GM12892 (cell line): ENCODE measurements around the gene SSR3. TPM values are rescaled to one million over a fixed set of nuclear protein-coding genes. Genes with fewer than 3 reads are reported as not detected.
"Not testable (repeated sequence)": the region's sequence is repeated elsewhere in the genome, so short reads cannot be mapped to it uniquely, and the experiment has no call there.

Source experiments
- DNase-seq: peaks from one replicate; pipeline ENCODE4 v3.0.0; 2011; ENCODE audit not compliant: insufficient read length
- FAIRE-seq: peaks from 2 replicates; lab custom pipeline; 2011; peaks lifted over from hg19 to GRCh38; lab: Jason Lieb, UNC
- POLR2A ChIP-seq: IDR thresholded peaks from 2 replicates; pipeline ENCODE4 v1.6.1; 2011; ENCODE audit warnings: low read depth, low read length, control low read depth
- POLR2AphosphoS5 ChIP-seq: IDR thresholded peaks from 2 replicates; pipeline ENCODE4 v1.6.1; 2011; ENCODE audit warnings: low read depth, low read length, control low read depth
- TAF1 ChIP-seq: IDR thresholded peaks from 2 replicates; pipeline ENCODE4 v1.6.1; 2011; ENCODE audit warnings: low read depth, mild to moderate bottlenecking, control low read depth, low read length, borderline replicate concordance
- polyA plus RNA-seq: library from polyadenylated mRNA; unstranded; fragments of >200 nt; gene quantifications from one replicate; pipeline ENCODE4 v1.2.1, GENCODE V29; 2012; ENCODE audit warnings: missing spikeins, inconsistent platforms; ENCODE audit not compliant: missing spikeins

The SSR3 gene
- 200 TPM for polyA plus RNA-seq

DNA sequence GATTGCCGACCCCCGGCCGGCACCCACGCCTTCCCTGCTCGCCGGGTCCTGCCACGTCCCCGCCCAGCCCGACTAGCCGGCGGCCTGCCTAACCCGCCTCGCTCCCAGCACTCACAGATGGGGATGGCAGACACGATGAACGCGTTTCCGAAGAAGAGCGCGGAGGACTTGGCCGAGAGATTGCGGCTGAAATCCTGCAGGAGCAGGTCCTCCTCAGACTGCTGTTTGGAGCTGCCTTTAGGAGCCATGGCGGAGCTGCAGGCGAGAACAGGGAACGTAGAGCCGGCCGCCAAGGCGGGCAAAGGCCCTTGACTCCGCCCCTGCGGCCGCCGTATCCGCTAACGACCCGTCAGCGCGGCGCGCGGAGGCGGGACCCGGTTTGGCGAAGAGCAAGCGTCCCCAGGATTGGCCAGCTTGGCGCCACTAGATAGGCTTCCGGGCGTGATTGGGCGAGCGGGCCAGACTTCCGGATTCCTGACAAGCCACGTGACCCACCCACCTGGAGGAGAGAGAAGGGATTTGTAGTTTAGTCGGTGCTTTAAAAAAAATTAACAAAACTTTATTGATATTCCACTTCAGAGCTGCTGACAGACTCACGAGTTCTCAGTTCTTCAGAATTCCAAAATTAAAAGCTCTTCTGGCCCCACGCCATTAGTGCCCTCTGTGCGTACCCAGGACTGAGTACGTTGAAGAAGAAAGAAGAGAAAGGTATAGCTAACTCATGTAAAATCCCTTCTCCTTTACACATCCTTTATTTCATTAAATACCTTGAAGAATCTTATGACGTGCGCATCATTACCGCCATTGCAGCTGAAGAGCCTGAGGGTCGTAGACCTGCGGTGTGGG lies at the start of gene SSR3:
TSS of gene SSR3 (minus strand) at position 276 of the 846 bp plus-strand sequence. CDS start at position 248, 28 bp downstream.
- TF ChIP-seq POLR2AphosphoS5, result peak; percentile 92
- TF ChIP-seq TAF1, result peak; percentile 74
- TF ChIP-seq POLR2A, result peak; percentile 93
- peak; percentile 93 for FAIRE-seq
- DNase-seq, result peak; percentile 74

DNA sequence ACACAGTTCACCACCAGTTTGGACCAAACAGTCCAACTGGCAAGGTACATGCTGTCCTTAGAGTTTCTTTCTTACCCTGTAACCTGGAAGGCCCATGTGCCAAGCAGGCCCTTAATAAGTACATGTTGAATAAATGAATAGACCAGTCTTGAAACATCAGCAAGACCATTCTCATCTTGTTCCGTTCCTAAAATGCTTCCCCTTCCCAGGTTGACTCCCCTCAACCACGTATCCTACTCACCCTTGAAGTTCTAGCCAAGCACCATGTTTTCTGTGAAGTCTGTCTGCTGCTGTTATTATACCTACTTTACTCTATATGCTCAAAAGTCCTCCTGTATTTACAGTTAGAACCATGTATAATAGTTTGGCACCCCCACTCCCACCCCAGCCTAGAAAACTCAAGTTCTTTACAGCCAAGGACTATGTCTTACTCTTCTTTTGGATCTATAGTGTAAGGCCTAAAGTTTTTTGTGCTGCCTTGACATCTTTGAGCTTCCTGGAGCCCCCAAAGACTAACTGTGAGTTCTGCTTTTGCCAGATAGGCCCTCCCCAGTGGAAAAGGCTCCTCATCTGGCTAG lies 49.2 kb upstream of the SSR3 start:
- no peak for TF ChIP-seq TAF1
- no peak for TF ChIP-seq POLR2AphosphoS5
- no peak for TF ChIP-seq POLR2A
- no peak for FAIRE-seq
- no peak for DNase-seq

DNA sequence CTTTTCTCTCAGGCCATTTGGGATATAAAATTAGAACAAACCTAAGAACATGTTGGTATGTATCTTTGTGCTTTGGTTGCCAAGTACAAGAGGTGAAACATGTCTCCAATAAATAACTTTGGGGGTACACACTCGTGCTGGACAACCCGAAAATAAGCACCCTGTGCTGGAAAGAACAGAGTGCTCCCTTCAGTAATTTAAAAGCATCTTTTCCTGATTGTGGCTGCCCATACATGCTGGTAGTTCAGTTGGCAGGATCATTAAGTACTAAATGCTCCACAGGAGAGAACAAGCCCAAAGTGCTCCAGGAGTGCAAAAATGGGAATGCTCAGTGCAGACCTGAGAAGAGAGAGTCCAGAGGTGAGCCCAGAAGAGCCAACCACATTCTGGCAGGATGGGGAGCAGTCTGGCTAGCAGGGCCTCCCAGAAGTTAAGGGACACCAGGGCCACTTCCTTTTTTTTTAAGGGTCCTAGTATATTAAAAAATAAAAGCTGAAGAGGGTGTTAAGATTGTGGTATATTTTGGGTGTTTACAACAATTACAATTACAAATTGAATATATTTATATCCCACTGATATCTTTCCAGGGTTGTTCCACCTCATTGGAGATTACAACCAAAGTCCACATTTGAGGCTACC lies 48.6 kb upstream of the SSR3 start:
- no peak for TF ChIP-seq TAF1
- no peak for TF ChIP-seq POLR2AphosphoS5
- no peak for TF ChIP-seq POLR2A
- FAIRE-seq (no peak), DNase-seq (no peak)

DNA sequence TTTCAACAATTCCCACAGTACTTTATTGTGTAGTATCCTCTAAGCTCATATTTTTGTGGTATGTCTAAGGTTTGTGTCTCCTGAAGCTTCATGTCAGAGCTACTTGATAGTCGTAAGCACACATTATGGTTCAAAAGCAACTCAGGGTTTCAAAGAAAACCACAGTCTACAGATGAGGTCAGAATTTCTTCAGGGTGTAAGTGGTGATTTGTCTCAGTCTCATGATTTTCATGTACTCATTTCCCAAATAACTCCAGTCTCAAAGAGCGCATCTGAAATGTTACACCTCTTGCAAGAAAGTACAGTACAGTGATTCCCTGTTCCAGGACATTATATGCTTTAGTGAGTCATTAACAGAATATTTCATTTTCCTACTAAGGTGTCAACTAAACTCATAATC lies 47.5 kb upstream of the SSR3 start:
- DNase-seq (no peak), FAIRE-seq (no peak)
- TF ChIP-seq TAF1 (no peak), POLR2AphosphoS5 (no peak), POLR2A (no peak)

DNA sequence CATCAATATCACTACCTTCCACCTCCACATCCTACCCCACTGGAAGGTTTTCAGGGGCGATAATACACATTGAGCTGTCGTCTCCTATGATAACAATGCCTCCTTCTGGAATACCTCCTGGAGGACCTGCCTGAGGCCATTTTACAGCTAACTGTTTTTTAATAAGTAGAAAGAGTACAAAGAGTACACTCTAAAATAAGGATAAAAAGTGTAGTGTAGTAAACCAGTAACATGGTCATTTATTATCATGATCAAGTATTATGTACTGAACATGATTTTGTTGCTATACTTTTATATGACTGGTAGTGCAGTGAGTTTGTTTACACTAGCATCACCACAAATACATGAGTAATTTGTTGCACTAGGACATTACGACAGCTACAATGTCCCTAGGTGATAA lies 46.6 kb upstream of the SSR3 start:
- DNase-seq (no peak), FAIRE-seq (no peak)
- no peak for TF ChIP-seq POLR2A
- no peak for TF ChIP-seq POLR2AphosphoS5
- no peak for TF ChIP-seq TAF1

DNA sequence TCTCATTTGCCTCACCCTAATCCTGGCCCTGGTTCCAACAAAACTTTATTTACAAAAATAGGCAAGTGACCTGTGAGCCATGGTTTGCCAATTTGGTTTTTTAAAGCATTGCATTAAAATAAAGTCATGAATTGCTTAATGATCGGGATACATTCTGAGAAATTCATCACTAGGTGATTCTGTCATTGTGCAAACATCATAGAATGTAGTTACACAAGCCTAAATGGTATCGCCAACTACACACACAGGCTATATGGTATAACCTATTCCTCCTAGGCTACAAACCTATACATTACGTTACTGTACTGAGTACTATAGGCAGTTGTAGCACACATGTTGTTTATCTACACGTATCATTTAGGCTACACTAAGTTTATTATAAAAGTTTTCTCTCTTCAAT lies 45.9 kb upstream of the SSR3 start:
- DNase-seq (no peak), FAIRE-seq (no peak)
- TF ChIP-seq TAF1 (no peak), POLR2A (no peak), POLR2AphosphoS5 (no peak)

DNA sequence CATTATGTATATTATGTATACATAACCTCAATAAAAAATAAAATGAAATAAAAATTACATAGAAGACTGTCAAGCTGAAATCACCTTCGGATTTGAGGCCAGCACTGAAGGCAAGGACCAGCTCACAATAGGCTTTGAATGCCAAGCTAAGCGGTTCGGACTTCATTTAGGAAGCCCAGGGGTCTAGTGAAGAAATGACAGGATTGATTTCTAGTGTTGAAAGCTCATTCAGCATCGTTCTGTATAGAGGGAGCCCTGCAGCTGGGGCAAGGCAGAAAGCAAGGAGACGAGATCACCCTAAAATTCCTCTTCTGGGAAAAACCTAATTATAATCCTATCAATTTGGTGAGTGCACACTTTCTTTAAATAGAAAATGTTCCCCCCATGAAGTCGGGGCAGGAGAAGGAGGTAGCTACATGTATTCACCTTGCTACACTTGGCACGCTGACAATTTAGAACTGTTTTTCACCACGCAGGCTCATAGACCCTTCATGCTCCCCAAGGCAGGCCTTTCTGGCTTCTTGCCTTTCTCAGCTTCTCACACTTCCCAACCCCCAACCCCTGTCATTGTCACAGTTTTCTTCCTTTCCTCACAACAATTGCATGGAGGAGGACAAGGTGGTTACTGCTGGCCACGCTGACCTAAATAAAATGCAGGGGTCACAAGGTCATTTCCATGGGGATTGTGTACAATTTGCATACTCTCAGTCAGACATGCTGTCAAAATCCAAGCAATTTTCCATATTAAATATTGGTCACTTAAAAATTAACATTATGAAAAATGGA lies 44.4 kb upstream of the SSR3 start:
- no peak for FAIRE-seq

DNA sequence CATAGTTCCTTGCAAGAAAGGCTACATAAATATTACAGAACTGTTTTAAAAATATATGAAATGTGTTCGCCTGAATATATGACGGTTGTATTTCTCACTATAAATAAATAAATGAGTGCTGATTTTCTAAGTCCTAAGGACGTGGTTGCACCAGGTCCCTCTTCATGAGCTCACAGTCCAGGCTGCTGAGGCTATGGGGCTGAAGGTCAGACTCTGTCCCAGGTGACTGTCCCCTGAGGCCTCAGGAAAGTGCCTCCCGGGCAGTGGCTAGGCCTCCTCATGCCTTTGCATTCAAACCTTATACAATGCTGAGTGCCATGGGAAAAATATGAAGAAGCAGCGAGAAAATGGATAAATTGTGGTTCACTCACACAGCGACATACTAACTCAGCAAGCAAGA lies 43.5 kb upstream of the SSR3 start:
- no peak for DNase-seq
- no peak for FAIRE-seq
- TF ChIP-seq POLR2AphosphoS5, result no peak
- no peak for TF ChIP-seq POLR2A
- TF ChIP-seq TAF1, result no peak

More for the DNA sequence above, 44.4 kb upstream of the SSR3 start:
- TF ChIP-seq POLR2A, result no peak
- no peak for TF ChIP-seq POLR2AphosphoS5
- TF ChIP-seq TAF1, result no peak
- no peak for DNase-seq

DNA sequence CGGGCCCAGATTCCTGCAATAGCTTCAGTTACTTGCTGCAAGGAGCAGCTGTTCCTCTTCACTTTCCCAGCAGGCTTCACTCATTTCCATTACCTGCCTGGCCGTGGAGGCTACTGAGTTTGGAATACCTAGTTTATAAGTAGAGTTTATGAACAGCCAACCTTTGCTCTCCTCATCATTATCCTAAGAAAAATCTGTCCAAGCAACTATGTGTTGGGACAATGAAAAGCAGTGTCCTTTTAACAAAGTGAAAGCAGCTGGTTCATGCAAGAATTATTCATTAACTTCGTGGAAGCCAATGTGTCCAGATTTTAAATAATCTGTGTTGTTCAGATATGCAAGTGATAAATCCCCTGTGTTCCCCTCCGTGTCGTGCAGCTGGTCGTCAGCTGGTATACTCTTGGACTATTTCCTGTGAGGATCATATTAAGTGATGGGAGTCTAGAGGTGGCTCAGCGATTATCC lies 39.3 kb upstream of the SSR3 start:
- no peak for TF ChIP-seq TAF1
- no peak for TF ChIP-seq POLR2A
- no peak for TF ChIP-seq POLR2AphosphoS5
- no peak for FAIRE-seq

DNA sequence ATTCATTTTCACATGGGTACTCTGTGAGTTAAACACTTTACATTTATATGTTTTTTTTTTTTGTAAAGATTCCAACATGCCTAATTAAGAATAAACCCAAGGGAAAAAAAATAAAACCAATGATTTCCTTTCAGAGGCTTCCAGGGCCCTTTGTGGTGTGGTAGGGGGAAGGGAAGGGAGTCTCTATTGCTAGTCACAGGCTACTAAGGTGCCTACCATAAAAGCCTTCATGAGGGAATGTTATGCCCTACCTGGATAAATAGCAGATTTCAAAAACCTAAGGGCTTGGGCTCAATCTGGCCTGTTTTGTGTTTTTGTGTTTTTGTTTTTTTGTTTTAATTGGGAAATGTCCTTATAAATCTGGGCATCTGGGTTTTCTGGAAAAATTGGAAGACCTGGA lies 38.9 kb upstream of the SSR3 start:
- TF ChIP-seq POLR2AphosphoS5, result no peak
- TF ChIP-seq TAF1, result no peak
- TF ChIP-seq POLR2A, result no peak

More for the DNA sequence above, 39.3 kb upstream of the SSR3 start:
- no peak for DNase-seq

DNA sequence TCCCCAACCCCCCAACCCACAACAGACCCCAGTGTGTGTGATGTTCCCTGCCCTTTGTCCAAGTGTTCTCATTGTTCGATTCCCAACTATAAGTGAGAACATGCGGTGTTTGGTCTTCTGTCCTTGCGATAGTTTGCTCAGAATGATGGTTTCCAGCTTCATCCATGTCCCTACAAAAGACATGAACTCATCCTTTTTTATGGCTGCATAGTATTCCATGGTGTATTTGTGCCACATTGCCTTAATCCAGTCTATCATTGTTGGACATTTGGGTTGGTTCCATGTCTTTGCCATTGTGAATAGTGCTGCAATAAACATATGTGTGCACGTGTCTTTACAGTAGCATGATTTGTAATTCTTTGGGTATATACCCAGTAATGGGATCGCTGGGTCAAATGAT lies 34.9 kb upstream of the SSR3 start:
- peak; percentile 5 for FAIRE-seq
- not testable (repeated sequence) for DNase-seq

More for the DNA sequence above, 38.9 kb upstream of the SSR3 start:
- DNase-seq (no peak), FAIRE-seq (no peak)
